Loucy (cell line): ENCODE measurements around the gene RCN2.

Source experiments
- CTCF ChIP-seq: fragments of 200-600 bp; sonication (generic); conservative IDR thresholded peaks from 2 replicates; pipeline ENCODE4 v1.5.1; 2014; ENCODE audit warnings: mild to moderate bottlenecking, antibody characterized with exemption, low read length
- EZH2phosphoT487 ChIP-seq: fragments of 200-600 bp; IDR thresholded peaks from 2 replicates; pipeline ENCODE4 v1.6.1; 2018; ENCODE audit warnings: antibody characterized with exemption, mild to moderate bottlenecking, moderate library complexity, borderline replicate concordance

- TF ChIP-seq EZH2phosphoT487 (no peak), CTCF (no peak)
Observed at GRCh38 chr15:77002436-77002835, 70.9 kb downstream of the RCN2 start.
